Left ventricle myocardium inferior (tissue), 1 donor: ENCODE results near the gene TRERF1. TPM values are rescaled to one million over a fixed set of nuclear protein-coding genes. Genes with fewer than 3 reads are reported as not detected.
A peak's percentile ranks its signal among the peaks of the same experiment; 100 is the strongest.

ENCODE experiments used
- DNase-seq: peaks from one replicate; pipeline ENCODE4 v3.0.0-alpha.2; 2020
- H3K27ac ChIP-seq: fragments of 200-600 bp; replicated peaks from 2 replicates; pipeline ENCODE4 v1.8.0; 2021
- H3K27me3 ChIP-seq: fragments of 200-600 bp; 2 replicates; pipeline ENCODE4 v1.8.0; 2021; ENCODE audit warnings: low read depth
- H3K36me3 ChIP-seq: fragments of 200-600 bp; 2 replicates; pipeline ENCODE4 v1.8.0; 2021
- H3K4me1 ChIP-seq: fragments of 200-600 bp; 2 replicates; pipeline ENCODE4 v1.8.0; 2021
- H3K4me3 ChIP-seq: fragments of 200-600 bp; 2 replicates; pipeline ENCODE4 v1.8.0; 2021; ENCODE audit warnings: mild to moderate bottlenecking, moderate library complexity
- H3K9me3 ChIP-seq: fragments of 200-600 bp; replicated peaks from 2 replicates; pipeline ENCODE4 v1.8.0; 2021
- CTCF ChIP-seq: fragments of 200-600 bp; IDR thresholded peaks from 2 replicates; pipeline ENCODE4 v1.8.0; 2021; ENCODE audit warnings: antibody characterized with exemption, mild to moderate bottlenecking, borderline replicate concordance
- intact Hi-C: fragments of 100-400 bp; cut with micrococcal nuclease; formaldehyde crosslinking; loops from one replicate; pipeline ENCODE4 v1.11.0; 2022
- total RNA-seq: library from RNA; stranded (reverse); fragmentation: NEBNext Ultra II Directional; extraction: Animal tissue kit (Norgen Biotek cat#: 25700); gene quantifications from one replicate; pipeline ENCODE4 v1.2.1, GENCODE V29; 2021
- donor health status: DM: no; HTN: yes; CAD: no; lungs with severe emphysema.

TRERF1 gene
- total RNA-seq, 1 donor from 2014 or later, result 1.4 TPM

- no peaks in the 10 kb centered on the region for H3K27me3 ChIP-seq
- DNase-seq, result no peak
- intact Hi-C loops, result no loop called here
- peak overlapping the region; percentile 25 for H3K4me3 ChIP-seq
- peaks cover 54% of the 10 kb centered on the region for H3K4me1 ChIP-seq
- no peak for TF ChIP-seq CTCF
- peaks cover 2% of the 10 kb centered on the region for H3K36me3 ChIP-seq
- no peaks in the 10 kb centered on the region for H3K9me3 ChIP-seq
- H3K27ac ChIP-seq, result peak overlapping the region; percentile 57
Measured at GRCh38 chr6:42366999-42367352, 84.8 kb downstream of the TRERF1 start.

- Histone ChIP-seq H3K4me3 (no peak overlapping the region), H3K4me1 (peaks cover 49% of the 10 kb centered on the region), H3K27me3 (no peaks in the 10 kb centered on the region), H3K9me3 (no peaks in the 10 kb centered on the region), H3K36me3 (peaks cover 6% of the 10 kb centered on the region), H3K27ac (no peak overlapping the region)
- intact Hi-C loops, result no loop called here
- no peak for DNase-seq
- no peak for TF ChIP-seq CTCF
Measured at GRCh38 chr6:42366011-42366705, 85.6 kb downstream of the TRERF1 start.

- Histone ChIP-seq H3K27me3 (no peaks in the 10 kb centered on the region), H3K27ac (no peak overlapping the region), H3K9me3 (no peaks in the 10 kb centered on the region), H3K36me3 (peaks cover 8% of the 10 kb centered on the region), H3K4me1 (peaks cover 48% of the 10 kb centered on the region), H3K4me3 (no peak overlapping the region)
- intact Hi-C loops, result no loop called here
- no peak for TF ChIP-seq CTCF
- DNase-seq, result no peak
Measured at GRCh38 chr6:42365021-42365420, 86.7 kb downstream of the TRERF1 start.

GRCh38 chr6:42363926-42364849 lies 87.5 kb downstream of the TRERF1 start:
- intact Hi-C loops, result no loop called here
- no peaks in the 10 kb centered on the region for H3K9me3 ChIP-seq
- peaks cover 43% of the 10 kb centered on the region for H3K4me1 ChIP-seq
- H3K27me3 ChIP-seq, result no peaks in the 10 kb centered on the region
- H3K27ac ChIP-seq, result no peak overlapping the region
- peaks cover 8% of the 10 kb centered on the region for H3K36me3 ChIP-seq
- no peak overlapping the region for H3K4me3 ChIP-seq
- no peak for DNase-seq
- no peak for TF ChIP-seq CTCF

GRCh38 chr6:42361036-42361435 lies 90.7 kb downstream of the TRERF1 start:
- Histone ChIP-seq H3K27me3 (no peaks in the 10 kb centered on the region), H3K27ac (no peak overlapping the region), H3K9me3 (no peaks in the 10 kb centered on the region), H3K36me3 (peaks cover 8% of the 10 kb centered on the region), H3K4me1 (peaks cover 11% of the 10 kb centered on the region), H3K4me3 (no peak overlapping the region)
- intact Hi-C loops, result no loop called here
- TF ChIP-seq CTCF, result no peak
- no peak for DNase-seq
